Stimulated activated naive B cell treated with anti-CD40 and anti-IgM and Interleukin-4, amounts not matched to agents 10 μg/mL and 1 μg/mL and 100 μg/mL, for 72 hours (primary cell): Measurements from ENCODE around the gene MEIS1.

Source experiments
- ATAC-seq, 2 donors: fragments of 150-1000 bp; cut with Tn5 transposase; replicated peaks; 2 replicates each; pipeline ENCODE4 v1.10.0; 2021; ENCODE audit warnings: moderate library complexity in 1 of 2
- DNase-seq: peaks from one replicate; pipeline ENCODE4 v3.0.0; 2021
- H3K27ac Mint-ChIP-seq: one replicate; pipeline ENCODE4 v1.8.0; 2022; ENCODE audit warnings: mild to moderate bottlenecking, mixed read lengths
- H3K27me3 Mint-ChIP-seq, 2 donors: one replicate each; pipeline ENCODE4 v1.8.0; 2022; ENCODE audit warnings: mixed read lengths in 2 of 2
- H3K36me3 Mint-ChIP-seq, 2 donors: one replicate each; pipeline ENCODE4 v1.8.0; 2022; ENCODE audit warnings: mixed read lengths in 2 of 2, mild to moderate bottlenecking in 1 of 2
- H3K4me1 Mint-ChIP-seq, 2 donors: one replicate each; pipeline ENCODE4 v1.8.0; 2022; ENCODE audit warnings: mixed read lengths in 2 of 2, mild to moderate bottlenecking in 1 of 2
- H3K4me3 Mint-ChIP-seq, 2 donors: one replicate each; pipeline ENCODE4 v1.8.0; 2022; ENCODE audit warnings: mild to moderate bottlenecking in 2 of 2, mixed read lengths in 2 of 2, moderate library complexity in 1 of 2
- H3K9me3 Mint-ChIP-seq, 2 donors: one replicate each; pipeline ENCODE4 v1.8.0; 2022; ENCODE audit warnings: mixed read lengths in 2 of 2, mild to moderate bottlenecking in 1 of 2

The MEIS1 gene

GRCh38 chr2:66461664-66462500, 27.0 kb downstream of the MEIS1 start:
- H3K4me3 Mint-ChIP-seq, result no peak overlapping the region
- no peak for DNase-seq
- H3K4me1 Mint-ChIP-seq, result no peaks in the 10 kb centered on the region
- no peaks in the 10 kb centered on the region for H3K27me3 Mint-ChIP-seq
- H3K36me3 Mint-ChIP-seq, result no peaks in the 10 kb centered on the region
- H3K9me3 Mint-ChIP-seq, result no peaks in the 10 kb centered on the region
- no peak overlapping the region for H3K27ac Mint-ChIP-seq
- ATAC-seq, result no peak

DNA sequence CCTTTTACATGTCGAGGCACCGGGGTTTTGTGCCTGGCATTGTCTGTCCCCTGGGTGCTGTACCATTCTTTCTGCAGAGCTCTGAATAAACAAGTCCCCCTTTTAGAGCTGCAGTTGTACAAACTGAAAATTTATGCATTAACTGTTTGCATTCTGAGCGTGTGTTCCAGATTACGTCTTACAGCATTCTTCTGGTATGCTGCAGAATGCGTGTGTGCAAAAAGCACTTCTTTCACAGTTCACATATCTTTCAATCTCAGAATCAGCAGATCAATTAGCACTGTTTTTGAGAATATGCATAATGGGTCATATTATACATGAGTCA, 27.5 kb downstream of the MEIS1 start:
- Mint-ChIP-seq H3K36me3 (no peaks in the 10 kb centered on the region), H3K27me3 (no peaks in the 10 kb centered on the region), H3K9me3 (no peaks in the 10 kb centered on the region), H3K27ac (no peak overlapping the region), H3K4me3 (no peak overlapping the region), H3K4me1 (no peaks in the 10 kb centered on the region)
- no peak for DNase-seq
- ATAC-seq, result no peak

DNA sequence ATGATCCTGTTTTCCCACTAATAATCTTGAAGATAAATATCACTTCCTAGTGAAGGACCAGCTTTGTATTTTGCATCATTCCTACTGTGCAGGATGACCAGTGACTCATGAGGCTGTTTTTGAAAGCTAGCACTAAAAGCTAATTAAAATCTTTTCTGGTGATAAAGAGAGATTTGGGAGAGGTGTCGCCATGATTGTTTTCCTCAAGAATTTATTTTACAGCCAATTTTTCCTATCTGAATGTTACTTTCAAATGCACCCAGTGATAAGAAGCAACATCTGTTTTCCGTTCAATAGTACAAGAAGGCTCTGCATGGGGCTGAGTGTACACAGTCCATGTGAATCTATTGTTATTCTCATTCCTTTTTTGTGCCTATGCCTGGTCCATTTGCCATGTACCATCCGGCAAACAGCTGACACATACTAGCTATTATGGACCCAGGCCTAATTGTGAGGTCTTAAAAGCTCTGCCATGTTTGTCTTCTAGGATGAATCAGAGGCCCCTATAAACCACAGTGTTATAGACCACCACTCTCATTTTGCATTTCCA, 28.4 kb downstream of the MEIS1 start:
- no peak for ATAC-seq

GRCh38 chr2:66464930-66465637, 30.2 kb downstream of the MEIS1 start:
- Mint-ChIP-seq H3K27ac (no peak overlapping the region), H3K9me3 (no peaks in the 10 kb centered on the region), H3K4me3 (no peak overlapping the region), H3K4me1 (peaks cover 0 to 2% of the 10 kb centered on the region in 2 donors), H3K27me3 (no peaks in the 10 kb centered on the region), H3K36me3 (no peaks in the 10 kb centered on the region)
- no peak for ATAC-seq
- DNase-seq, result no peak

More for the DNA sequence above, 28.4 kb downstream of the MEIS1 start:
- no peaks in the 10 kb centered on the region for H3K27me3 Mint-ChIP-seq
- H3K4me3 Mint-ChIP-seq, result no peak overlapping the region
- H3K27ac Mint-ChIP-seq, result no peak overlapping the region
- no peak for DNase-seq
- H3K4me1 Mint-ChIP-seq, result no peaks in the 10 kb centered on the region
- H3K9me3 Mint-ChIP-seq, result no peaks in the 10 kb centered on the region
- no peaks in the 10 kb centered on the region for H3K36me3 Mint-ChIP-seq

- Mint-ChIP-seq H3K9me3 (no peaks in the 10 kb centered on the region), H3K36me3 (no peaks in the 10 kb centered on the region), H3K4me3 (no peak overlapping the region), H3K27me3 (no peaks in the 10 kb centered on the region), H3K27ac (no peak overlapping the region), H3K4me1 (peaks cover 0 to 6% of the 10 kb centered on the region in 2 donors)
- no peak for ATAC-seq
- no peak for DNase-seq
Observed at GRCh38 chr2:66466433-66466832, 31.5 kb downstream of the MEIS1 start.

- Mint-ChIP-seq H3K4me3 (no peak overlapping the region), H3K36me3 (no peaks in the 10 kb centered on the region), H3K4me1 (peaks cover 0 to 6% of the 10 kb centered on the region in 2 donors), H3K9me3 (no peaks in the 10 kb centered on the region), H3K27me3 (no peaks in the 10 kb centered on the region), H3K27ac (no peak overlapping the region)
- DNase-seq (no peak), ATAC-seq (no peak)
Observed at GRCh38 chr2:66467718-66468117, 32.8 kb downstream of the MEIS1 start.

DNA sequence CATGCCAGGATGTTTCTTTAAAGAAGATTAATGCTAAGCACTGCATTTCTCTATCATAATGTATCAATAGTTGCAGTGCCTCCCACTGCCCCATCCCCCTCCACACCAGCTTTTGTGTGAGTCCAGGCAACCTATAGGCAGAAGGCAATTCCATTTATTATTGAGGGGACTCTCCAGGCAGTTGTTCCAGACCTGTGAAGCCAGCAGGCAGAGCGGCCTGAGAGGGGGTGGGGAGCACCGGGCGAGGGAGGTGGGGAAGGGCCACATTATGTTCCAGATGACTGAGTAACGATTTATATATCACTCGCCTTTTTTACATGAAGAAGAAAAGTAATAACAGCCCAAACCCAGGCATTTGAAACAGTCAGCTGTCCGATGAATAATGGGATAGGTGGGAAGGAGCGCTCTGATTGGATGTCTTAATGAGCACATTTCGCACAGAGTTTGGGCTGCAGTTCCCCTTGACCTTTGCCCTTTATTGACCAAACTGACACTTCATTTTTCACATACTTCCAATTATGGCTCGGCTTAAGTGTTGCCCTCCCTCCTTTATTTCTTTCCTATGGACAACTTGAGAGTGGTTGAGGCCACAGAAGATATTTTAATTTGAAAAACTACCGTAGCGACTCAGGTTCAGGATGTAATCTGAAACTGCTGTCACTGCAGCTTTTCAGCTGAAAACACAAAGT, 34.4 kb downstream of the MEIS1 start:
- DNase-seq (no peak), ATAC-seq (no peak)
- peaks cover 0 to 6% of the 10 kb centered on the region in 2 donors for H3K4me1 Mint-ChIP-seq
- H3K27me3 Mint-ChIP-seq, result no peaks in the 10 kb centered on the region
- no peaks in the 10 kb centered on the region for H3K9me3 Mint-ChIP-seq
- H3K36me3 Mint-ChIP-seq, result no peaks in the 10 kb centered on the region
- no peak overlapping the region for H3K4me3 Mint-ChIP-seq
- no peak overlapping the region for H3K27ac Mint-ChIP-seq

DNA sequence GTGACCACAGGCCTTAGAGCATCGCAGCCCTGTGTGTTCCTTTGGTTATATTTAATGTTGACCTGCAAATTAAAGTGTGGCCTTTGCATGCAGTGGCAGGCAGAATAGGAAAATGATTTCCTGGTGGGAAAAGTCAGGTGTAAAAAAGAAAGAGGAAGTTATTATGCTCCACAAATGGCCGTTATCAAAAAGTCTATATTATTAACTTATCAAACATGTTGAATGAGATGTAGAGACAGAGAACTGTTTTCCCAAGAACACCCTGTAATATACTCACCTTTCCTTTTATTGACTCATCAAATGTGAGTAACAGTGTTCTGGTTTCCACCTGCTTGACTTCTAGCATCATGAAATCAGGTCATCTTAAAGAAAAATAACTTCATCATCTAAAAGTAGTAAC, 35.3 kb downstream of the MEIS1 start:
- Mint-ChIP-seq H3K4me3 (no peak overlapping the region), H3K4me1 (peaks cover 0 to 6% of the 10 kb centered on the region in 2 donors), H3K36me3 (no peaks in the 10 kb centered on the region), H3K27me3 (no peaks in the 10 kb centered on the region), H3K9me3 (no peaks in the 10 kb centered on the region), H3K27ac (no peak overlapping the region)
- DNase-seq (no peak), ATAC-seq (no peak)

GRCh38 chr2:66472225-66472843, 37.4 kb downstream of the MEIS1 start:
- Mint-ChIP-seq H3K36me3 (no peaks in the 10 kb centered on the region), H3K27me3 (peaks cover 0 to 4% of the 10 kb centered on the region in 2 donors), H3K27ac (no peak overlapping the region), H3K9me3 (no peaks in the 10 kb centered on the region), H3K4me1 (peaks cover 4 to 6% of the 10 kb centered on the region in 2 donors), H3K4me3 (no peak overlapping the region)
- no peak for DNase-seq
- no peak for ATAC-seq

GRCh38 chr2:66477135-66477842, 42.4 kb downstream of the MEIS1 start:
- no peak overlapping the region for H3K27ac Mint-ChIP-seq
- no peaks in the 10 kb centered on the region for H3K36me3 Mint-ChIP-seq
- peaks cover 0 to 4% of the 10 kb centered on the region in 2 donors for H3K27me3 Mint-ChIP-seq
- no peak overlapping the region for H3K4me3 Mint-ChIP-seq
- H3K9me3 Mint-ChIP-seq, result no peaks in the 10 kb centered on the region
- ATAC-seq (no peak), DNase-seq (no peak)
- H3K4me1 Mint-ChIP-seq, result peaks cover 0 to 4% of the 10 kb centered on the region in 2 donors

- peaks cover 0 to 4% of the 10 kb centered on the region in 2 donors for H3K27me3 Mint-ChIP-seq
- peaks cover 0 to 4% of the 10 kb centered on the region in 2 donors for H3K4me1 Mint-ChIP-seq
- no peak overlapping the region for H3K27ac Mint-ChIP-seq
- H3K9me3 Mint-ChIP-seq, result no peaks in the 10 kb centered on the region
- no peaks in the 10 kb centered on the region for H3K36me3 Mint-ChIP-seq
- DNase-seq (no peak), ATAC-seq (no peak)
- H3K4me3 Mint-ChIP-seq, result no peak overlapping the region
Observed at GRCh38 chr2:66478299-66478698, 43.4 kb downstream of the MEIS1 start.

GRCh38 chr2:66478731-66479316, 43.9 kb downstream of the MEIS1 start:
- peaks cover 0 to 4% of the 10 kb centered on the region in 2 donors for H3K27me3 Mint-ChIP-seq
- ATAC-seq, result no peak
- H3K27ac Mint-ChIP-seq, result no peak overlapping the region

DNA sequence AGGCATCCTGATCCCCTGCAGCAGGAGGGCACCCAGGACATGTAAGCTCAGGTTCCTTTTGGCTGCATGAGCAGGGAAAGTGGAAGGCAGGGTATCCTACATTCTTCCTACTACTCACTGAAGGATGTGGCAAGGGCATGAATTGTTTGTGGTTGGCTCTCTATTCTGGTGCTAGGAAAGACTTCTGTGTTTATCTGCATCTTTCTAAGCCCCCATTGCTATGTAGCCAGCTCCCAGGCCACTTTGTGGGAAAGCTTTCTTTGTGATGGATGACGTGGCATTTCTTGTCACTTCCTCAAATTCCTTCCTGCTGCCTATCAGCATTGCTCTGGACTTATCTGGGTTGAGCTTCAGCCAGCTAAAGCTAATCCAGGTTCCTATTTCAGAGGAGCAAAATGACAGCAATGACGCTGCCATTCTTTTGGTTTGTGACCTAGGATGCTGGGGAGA, 46.2 kb downstream of the MEIS1 start:
- Mint-ChIP-seq H3K4me1 (peaks cover 0 to 4% of the 10 kb centered on the region in 2 donors), H3K36me3 (no peaks in the 10 kb centered on the region), H3K4me3 (no peak overlapping the region), H3K27me3 (peaks cover 0 to 4% of the 10 kb centered on the region in 2 donors), H3K27ac (no peak overlapping the region), H3K9me3 (peaks cover 0 to 4% of the 10 kb centered on the region in 2 donors)
- DNase-seq (no peak), ATAC-seq (no peak)

More at GRCh38 chr2:66478731-66479316, 43.9 kb downstream of the MEIS1 start:
- peaks cover 0 to 4% of the 10 kb centered on the region in 2 donors for H3K4me1 Mint-ChIP-seq
- no peak overlapping the region for H3K4me3 Mint-ChIP-seq
- no peaks in the 10 kb centered on the region for H3K36me3 Mint-ChIP-seq
- H3K9me3 Mint-ChIP-seq, result no peaks in the 10 kb centered on the region
- DNase-seq, result no peak
